NCI-H2196 treated with DMSO at 0.1 percent for 48 hours (cell line): ENCODE measurements around the gene DHRSX.
"Not testable (repeated sequence)": the region's sequence is repeated elsewhere in the genome, so short reads cannot be mapped to it uniquely, and the experiment has no call there.

Experiments used
- DNase-seq: peaks from one replicate; lab custom pipeline; 2025; ENCODE audit not compliant: unreplicated experiment; lab: John Stamatoyannopoulos, UW

Gene DHRSX

DNA sequence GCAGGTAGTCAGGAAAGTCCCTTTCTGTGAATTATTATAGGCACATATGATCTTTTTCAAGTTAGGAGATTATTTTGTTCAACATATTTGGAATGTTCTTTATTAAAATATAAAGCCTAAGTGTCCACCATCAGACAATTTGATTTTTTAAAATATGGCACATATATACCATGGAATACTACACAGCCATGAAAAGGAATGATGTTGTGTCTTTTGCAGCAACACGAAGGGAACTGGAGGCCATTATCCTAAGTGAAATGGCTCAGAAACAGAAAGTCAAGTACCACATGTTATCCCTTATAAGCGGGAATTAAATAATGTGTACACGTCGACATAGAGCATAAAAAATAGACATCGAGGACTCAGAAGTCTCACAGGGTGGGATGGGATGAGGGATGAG, 73.0 kb downstream of the DHRSX start:
- no peak for DNase-seq

DNA sequence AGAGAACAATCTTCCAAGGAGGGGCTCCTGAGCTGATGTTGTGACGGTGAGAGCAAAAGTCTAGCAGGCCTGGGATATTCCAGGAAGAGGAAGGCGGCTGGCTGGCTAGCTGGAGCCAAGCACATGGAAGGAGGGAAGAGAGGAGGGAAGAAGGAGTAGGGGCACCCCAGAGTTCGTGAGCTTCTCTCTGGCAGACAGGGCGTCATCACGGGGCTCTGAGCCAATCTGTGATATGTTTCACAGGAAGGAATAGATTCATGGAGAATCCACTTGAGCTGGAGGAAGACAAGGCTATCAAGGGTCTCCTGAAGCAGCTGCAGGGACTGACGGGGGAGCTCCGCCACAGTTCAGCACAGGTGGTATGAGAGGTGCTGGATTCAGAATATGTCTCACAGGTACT, 73.6 kb downstream of the DHRSX start:
- no peak for DNase-seq

DNA sequence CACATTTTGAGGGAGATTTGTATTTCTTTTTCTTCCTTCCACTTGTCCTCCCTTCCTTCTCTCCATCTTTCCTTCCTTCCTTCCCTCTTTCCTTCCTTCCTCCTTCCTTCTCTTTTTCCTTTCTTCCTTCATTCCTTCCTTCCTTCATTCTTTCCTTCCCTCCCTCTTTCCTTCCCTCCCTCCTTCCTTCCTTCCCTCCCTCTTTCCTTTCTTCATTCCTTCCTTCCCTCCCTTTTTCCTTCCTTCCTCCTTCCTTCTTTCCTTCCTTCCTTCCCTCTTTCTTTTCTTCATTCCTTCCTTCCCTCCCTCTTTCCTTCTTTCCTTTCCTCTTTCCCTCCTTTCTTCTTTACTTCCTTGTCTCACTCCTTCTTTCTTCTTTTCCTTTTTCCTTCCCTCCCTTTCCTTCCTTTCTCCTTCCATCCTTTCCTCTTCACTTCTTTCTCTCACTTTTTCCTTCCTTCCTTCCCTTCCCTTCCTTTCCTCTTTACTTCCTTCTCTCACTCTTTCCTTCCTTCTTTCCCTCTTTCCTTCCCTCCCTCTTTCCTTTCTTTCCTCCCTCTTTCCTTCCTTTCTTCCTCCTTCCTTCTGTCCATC, 74.4 kb downstream of the DHRSX start:
- no peak for DNase-seq

DNA sequence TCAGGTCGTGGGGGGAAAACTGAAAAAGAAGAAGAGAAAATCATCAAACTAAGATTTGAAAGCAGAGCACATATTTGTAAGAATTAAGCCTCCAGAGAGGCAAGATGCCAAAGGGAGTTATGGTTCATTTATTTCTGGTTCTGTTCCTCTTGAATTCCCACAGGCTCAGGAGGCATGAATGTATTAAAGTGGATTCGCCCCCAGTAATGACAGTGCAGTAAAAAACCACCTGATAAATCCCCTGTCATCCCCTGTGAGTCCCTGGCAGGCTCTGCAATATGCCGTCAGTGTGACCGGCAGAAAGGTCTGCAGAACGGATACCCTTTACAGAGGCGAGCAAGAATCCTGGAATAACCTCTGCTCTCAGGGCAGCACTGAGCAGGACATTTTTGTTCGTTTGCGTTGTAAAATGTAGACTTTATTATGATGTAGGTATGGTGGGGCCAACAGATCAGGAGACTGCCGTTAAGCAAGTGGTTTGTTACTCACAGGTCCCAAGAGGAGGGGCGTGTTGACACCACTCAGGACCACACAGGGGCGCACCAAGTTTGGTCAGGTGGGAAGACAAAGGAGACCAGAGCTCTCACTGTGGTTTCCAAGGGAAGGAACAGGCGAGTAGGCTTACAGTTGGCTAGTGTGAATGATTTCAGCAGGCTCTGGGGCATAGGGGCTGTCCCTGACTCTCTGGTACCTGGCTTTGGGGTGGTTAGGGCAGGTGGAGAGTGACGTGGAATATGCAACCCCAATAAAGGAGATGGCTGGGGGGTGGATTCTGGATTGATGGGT, 75.3 kb downstream of the DHRSX start:
- DNase-seq: no peak

DNA sequence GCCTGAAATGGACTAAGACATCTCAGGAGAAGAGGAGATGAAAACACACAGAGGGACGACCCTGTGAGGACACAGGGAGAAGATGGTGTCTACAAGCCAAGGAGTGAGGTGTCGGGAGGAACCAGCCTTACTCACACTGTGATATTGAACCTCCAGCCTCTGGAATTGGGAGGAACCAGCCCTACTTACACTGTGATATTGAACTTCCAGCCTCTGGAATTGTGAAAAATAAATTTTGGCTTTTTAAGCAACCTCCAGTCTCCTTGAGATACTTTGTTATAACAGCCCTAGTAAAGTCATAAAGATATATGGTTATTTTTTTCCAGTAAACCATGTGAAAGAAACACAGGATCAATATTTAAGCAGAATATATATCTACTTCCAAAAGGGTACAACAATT, 76.5 kb downstream of the DHRSX start:
- no peak for DNase-seq

DNA sequence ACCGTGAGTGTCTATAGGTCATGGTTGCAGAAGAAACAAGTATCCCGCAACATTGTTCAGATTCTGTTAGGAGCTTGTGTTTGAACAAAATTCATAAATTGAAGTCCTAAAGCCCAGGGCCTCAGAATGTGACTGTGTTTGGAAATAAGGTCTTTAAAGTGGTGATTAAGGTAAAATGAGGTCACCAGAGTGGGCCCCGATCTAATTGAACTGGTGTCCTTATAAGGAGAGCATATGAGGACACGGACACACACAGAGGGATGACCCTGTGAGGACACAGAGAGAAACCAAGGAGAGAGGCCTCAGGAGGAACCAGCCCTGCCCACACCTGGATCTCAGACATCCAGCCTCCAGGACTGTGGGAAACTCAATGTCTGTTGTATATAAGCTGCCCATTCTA, 76.9 kb downstream of the DHRSX start:
- DNase-seq: no peak

DNA sequence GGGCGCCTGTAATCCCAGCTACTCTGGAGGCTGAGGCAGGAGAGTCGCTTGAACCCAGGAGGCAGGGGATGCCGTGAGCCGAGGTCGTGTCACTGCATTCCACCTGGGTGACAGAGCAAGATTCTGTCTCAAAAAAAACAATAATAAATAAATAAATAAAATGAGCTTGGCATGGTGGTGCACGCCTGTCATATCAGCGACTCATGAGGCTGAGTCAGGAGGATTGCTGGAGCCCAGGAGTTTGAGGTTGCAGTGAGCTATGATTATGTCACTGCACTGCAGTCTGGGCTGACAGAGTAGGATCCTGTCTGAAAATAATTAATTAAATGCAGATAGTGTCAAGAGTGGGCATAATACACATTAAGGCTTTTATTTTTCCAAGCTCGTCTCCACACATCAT, 77.5 kb downstream of the DHRSX start:
- DNase-seq: no peak

DNA sequence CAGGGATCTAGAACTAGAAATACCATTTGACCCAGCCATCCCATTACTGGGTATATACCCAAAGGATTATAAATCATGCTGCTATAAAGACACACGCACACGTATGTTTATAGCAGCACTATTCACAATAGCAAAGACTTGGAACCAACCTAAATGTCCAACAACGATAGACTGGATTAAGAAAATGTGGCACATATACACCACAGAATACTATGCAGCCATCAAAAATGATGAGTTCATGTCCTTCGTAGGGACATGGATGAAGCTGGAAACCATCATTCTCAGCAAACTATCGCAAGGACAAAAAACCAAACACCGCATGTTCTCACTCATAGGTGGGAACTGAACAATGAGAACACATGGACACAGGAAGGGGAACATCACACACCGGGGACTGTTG, 81.4 kb downstream of the DHRSX start:
- DNase-seq: not testable (repeated sequence)

DNA sequence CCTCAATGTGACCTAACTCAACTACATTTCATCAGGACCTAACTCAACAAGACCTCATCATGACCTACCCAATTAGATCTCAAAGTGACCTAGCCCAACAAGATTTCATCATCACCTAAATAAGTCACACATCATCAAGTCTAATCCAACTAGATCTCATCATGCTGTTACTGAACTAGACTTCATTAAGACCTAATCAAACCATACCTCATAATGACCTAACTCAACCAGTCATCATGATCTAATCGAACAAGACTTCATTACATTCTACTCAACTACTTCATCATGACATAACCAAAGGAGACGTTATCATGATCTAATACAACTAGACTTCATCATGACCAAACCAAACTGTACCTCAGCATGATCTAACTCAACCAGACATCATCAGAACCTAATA, 82.8 kb downstream of the DHRSX start:
- DNase-seq: no peak

DNA sequence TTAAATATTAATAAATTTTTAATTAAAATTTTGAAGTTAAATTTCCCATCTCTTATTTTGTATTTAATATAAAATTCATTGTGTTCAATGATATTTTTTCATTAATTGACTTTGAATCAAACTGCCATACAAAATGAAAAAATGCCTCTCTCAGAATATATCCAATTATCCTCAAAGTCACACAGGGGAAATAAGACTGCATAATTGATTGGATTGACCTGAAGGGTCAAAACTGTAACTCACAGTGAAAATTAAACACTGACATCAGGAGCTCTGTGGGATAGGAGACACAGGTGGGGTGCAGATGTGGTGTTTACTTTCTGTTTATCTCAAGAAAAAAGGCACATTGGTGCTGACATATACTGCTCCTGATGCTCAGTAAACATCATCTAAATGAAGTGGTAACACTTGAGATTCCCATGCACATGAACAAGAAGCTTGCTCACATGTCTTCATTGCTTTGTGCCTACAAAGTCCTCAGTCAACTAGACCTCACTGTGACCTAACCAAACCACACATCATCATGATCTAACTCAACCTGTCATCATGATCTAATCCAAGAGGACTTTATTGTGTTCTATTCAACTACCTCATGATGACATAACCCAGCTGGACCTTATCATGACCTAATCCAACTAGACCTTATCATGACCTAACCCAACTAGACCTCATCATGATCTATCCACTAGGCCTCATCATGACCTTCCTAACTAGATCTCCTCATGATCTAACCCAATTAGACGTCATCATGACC, 83.7 kb downstream of the DHRSX start:
- DNase-seq: no peak

DNA sequence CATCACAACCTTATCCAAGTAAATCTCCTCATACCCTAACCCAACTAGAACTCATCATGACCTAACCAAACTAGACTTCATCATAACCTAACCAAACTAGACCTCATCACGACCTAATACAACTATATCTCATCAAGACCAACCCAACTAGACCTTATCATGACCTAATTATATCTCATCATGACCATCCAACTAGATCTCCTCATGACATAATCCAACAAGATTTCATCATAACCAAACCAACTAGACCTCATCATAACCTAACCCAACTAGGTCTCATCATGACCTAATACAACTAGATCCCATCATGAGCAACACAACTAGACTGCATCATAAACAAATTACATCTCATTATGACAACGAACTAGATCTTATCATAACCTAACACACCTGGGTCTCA, 86.4 kb downstream of the DHRSX start:
- no peak for DNase-seq

DNA sequence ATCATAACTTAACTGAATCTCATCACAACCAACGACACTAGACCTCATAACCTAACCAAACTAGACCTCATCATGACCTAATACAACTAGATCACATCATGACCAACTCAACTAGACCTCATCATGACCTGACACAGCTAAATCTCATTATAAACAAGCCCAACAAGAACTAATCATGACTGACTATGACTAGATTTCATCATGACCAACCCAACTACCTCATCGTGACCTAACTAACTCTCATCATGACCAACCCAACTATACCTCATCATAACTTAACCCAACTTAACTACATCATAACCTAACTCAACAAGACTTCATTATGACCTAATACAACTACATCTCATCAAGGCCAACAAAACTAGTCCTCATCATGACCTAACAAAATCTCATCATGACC, 86.8 kb downstream of the DHRSX start:
- DNase-seq: no peak

DNA sequence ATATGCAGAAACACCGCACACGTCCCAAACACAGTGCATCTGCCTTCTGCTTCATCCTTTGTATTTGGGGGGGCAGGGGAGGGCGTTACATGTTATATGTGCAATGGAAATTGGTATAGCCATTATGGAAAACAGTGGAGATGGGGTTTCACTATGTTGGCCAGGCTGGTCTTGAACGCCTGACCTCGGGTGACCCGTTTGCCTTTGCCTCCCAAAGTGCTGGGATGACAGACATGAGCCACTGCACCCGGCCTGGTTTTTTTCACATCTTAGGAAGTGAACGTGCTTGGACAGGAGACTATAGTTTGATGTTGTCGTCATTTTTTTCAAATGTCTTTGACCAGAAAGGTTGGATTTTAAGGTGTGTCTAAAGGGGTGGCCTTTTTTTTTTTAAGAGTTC, 88.6 kb downstream of the DHRSX start:
- no peak for DNase-seq

DNA sequence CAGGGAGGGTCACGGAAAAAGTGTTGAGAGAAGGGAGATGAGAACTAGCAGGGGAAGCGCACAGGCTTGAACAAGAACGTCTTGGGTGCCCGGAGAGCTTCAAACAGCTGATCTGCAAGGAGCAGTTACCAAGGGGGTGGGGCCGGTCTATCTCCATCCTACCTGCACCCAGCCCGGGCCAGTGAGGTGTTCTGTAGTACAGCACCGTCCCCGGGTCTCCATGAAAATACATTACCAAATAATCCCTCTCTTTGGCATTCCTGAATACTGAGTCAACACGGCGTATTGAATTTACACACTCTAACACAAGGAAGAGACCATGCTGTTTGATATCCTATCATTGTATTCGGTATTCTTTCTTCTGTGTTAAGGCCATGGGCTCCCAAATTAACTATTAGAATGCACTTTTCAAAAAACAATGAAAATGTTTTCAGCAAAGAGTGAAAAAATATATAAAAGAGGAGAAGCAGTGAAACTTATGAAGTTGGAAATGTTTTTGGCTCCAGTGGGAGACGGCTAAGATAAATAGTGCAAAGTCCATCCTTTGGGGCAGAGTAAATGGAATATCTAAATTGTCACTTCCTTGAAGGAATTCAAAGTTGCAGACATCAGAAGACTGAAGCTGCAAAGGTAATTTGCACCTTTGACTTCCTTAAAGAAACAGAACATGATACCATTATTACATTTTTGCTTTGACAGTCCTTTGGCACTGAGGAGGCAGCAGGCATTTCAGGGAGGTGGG, 90.3 kb downstream of the DHRSX start:
- DNase-seq: no peak

DNA sequence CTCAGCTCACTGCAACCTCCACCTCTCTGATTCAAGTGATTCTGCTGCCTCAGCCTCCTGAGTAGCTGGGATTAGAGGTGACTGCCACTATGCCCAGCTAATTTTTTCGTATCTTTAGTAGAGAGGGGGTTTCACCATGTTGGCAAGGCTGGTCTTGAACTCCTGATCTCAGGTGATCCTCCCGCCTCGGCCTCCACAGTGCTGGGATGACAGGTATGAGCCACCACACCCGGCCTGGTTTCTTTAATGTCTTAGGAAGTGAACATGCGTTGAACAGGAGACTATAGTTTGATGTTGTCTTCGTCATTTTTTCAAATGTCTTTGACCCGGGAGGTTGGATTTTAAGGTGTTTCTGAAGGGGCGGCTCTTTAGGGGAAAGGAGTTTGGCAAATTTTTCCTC, 91.0 kb downstream of the DHRSX start:
- no peak for DNase-seq

DNA sequence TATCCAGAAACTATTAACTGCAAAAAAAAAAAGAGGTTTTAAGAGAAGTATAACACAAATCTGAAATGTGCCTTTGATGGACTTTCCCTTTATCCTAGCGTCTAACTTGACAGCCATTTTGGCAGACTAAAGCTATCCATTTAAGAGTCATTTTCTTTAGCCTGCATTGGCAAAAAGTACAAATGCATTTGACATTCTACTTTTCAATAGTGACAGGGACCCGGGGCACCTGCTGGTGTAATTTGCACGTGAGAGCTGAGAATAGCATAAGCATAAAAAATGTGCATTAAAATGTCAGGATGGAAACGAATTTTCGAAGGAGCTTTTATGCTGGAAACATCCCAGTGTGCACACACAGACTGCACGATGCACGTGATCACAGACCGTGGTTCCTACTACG, 91.9 kb downstream of the DHRSX start:
- DNase-seq: no peak

DNA sequence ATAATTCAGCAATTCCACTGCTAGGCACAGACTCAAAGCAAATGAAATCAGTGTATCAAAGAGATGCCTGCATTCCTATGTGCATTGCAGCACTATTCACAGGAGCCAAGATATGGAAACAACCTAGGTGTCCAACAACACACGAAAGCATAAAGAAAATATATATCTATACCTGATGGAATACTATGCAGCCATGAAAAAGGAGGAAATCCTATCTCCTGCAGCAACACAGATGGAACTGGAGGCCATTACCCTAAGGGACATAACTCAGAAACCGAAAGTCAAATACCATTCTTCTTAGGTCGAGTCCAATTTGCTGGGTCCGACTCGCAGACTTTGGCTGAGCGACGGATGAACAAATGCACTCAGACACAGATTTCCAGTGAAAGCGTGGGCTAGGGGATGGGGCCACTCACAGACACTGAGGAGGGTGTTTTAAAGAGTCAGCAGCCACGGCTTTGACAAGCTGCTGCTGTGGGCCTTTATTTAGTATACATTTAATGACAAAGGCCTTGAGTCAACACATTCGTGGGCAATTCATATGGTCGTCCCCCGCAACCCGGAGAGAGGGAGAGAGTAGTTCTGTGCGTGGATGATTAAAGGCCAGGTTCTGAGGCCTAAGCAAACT, 93.8 kb downstream of the DHRSX start:
- no peak for DNase-seq

DNA sequence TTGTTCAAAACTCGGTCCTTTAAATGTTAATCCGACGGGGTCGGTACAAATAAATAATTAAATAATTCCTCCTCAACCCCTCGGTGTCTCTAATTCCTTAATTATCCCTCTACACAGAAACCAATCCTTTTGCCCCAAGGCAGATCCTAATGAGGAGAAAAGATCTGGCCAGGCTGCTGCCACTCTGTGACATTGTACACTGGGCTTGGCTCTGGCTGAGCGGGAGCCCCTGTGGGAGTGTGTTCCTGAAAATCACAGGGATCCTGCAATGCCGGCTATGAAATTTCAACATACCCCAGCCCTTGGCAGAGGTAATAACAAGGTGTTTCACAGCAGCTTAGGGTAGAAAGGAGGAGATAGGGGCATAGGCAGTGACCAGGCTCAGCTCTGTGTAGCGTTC, 96.0 kb downstream of the DHRSX start:
- DNase-seq: no peak

DNA sequence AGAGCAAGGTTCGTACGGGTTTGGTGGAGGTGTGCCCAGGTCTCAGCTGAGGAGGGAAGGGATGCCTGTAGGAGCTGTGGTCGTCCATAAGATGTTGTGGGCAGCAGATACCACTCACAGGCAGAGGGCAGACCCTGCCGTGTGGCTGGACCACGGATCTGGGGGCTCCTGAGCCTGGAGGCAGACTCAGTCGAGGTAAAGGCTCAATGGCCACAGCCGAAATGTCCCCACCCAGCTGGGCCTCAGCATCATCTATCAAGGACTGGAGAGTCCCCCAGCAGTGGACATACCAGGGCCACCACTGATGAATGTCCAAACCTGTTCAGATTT, 98.5 kb downstream of the DHRSX start:
- DNase-seq: no peak

DNA sequence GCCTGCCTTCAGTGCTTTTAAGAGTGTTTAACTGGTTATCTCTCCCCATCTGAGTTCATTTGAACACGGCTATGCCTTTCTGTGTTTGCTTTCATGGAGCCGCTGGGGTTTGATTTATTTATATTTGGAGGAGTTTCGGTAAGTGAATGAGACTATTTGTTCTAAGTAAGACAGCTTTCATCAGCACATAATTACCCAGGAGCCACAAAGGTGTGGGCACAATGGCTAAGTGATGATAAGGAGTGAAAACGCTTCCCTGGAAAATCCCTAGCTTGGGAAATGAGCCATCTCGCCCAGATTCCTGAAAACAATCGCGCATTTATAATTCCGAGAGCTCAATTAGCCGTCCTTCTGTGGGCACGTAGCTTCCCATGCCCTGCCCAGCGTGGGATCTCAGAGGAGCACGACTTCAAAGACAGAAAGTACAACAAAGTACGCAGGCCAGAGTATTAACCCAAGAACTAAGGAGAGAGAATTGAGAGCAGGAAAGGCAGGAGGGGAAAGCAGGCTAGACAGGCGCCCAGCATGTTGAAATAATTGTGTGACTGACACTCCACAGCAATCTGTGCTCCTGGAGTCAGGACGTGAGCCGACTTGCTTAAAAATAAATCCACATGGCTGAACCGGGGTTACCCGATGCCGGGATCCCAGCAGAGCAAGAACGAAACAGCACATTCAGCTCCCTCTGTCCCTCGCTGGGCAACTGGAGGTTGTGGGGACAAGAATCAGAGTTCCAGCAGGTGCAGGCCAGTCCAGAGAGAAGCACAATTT, 99.0 kb downstream of the DHRSX start:
- DNase-seq: no peak

DNA sequence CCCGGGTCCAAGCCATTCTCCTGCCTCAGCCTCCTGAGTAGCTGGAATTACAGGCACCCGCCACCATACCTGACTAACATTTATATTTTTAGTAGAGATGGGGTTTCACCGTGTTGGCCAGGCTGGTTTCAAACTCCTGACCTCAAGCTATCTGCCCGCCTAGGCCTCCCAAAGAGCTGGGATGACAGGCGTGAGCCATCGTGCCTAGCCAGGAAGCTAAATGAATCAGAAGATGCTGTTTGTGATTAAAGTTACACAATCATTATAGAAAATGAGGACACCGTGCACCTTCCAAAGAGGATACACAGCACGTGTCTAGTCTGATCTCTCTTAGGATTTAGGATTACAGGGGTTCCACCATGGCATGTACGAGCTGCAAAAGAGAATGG, 99.6 kb downstream of the DHRSX start:
- DNase-seq: no peak
